HAP-1 (cell line): ENCODE measurements around the gene JARID2.

ENCODE experiments used
- DNase-seq, 2 experiments: peaks; one replicate each; pipeline ENCODE4 v3.0.0-alpha.2; 2016 to 2020; ENCODE audit warnings: low spot score in 2 of 2
- H3K27me3 ChIP-seq: fragments of 250-450 bp; sonication (Bioruptor Pico); 2 replicates; pipeline ENCODE4 v1.5.1; 2020; ENCODE audit warnings: low read depth, mild to moderate bottlenecking, moderate library complexity
- H3K36me3 ChIP-seq: fragments of 250-450 bp; sonication (Bioruptor Pico); replicated peaks from 2 replicates; pipeline ENCODE4 v1.5.1; 2020; ENCODE audit warnings: mild to moderate bottlenecking
- H3K4me1 ChIP-seq: fragments of 250-450 bp; sonication (Bioruptor Pico); 2 replicates; pipeline ENCODE4 v1.5.1; 2020; ENCODE audit warnings: mild to moderate bottlenecking
- H3K4me3 ChIP-seq: fragments of 250-450 bp; sonication (Bioruptor Pico); 2 replicates; pipeline ENCODE4 v1.5.1; 2020; ENCODE audit warnings: mild to moderate bottlenecking, moderate library complexity
- H3K9me3 ChIP-seq: fragments of 250-450 bp; sonication (Bioruptor Pico); 2 replicates; pipeline ENCODE4 v1.5.1; 2020; ENCODE audit warnings: mild to moderate bottlenecking, moderate library complexity
- in situ Hi-C: fragments of 300-500 bp; cut with MboI; formaldehyde crosslinking; loops from 3 replicates; pipeline ENCODE4 v1.14.3; 2020; ENCODE audit warnings: low sequenced_read_pairs, inconsistent platforms, mixed read lengths

JARID2 gene

GRCh38 chr6:15382712-15383111, 136.8 kb downstream of the JARID2 start:
- Histone ChIP-seq H3K4me1 (peaks cover 8% of the 10 kb centered on the region), H3K36me3 (no peaks in the 10 kb centered on the region), H3K27me3 (no peaks in the 10 kb centered on the region), H3K4me3 (no peak overlapping the region), H3K9me3 (no peaks in the 10 kb centered on the region)
- in situ Hi-C loops: loop anchor here (10.0 kb wide), 1 partner anchor 1168 kb away; no protein-coding TSS in a partner anchor
- DNase-seq: no peak

- peak; percentile 70 to 89 for DNase-seq
- Histone ChIP-seq H3K4me3 (no peak overlapping the region), H3K4me1 (peaks cover 8% of the 10 kb centered on the region), H3K9me3 (no peaks in the 10 kb centered on the region), H3K36me3 (no peaks in the 10 kb centered on the region), H3K27me3 (no peaks in the 10 kb centered on the region)
- in situ Hi-C loops: loop anchor here (10.0 kb wide), 1 partner anchor 1170 kb away; no protein-coding TSS in a partner anchor
These were observed 139.0 kb downstream of the JARID2 start for GRCh38 chr6:15384901-15385300.

- in situ Hi-C loops: loop anchor here (10.0 kb wide), 1 partner anchor 1171 kb away; no protein-coding TSS in a partner anchor
- peaks cover 8% of the 10 kb centered on the region for H3K4me1 ChIP-seq
- DNase-seq: no peak
- H3K36me3 ChIP-seq: no peaks in the 10 kb centered on the region
- H3K9me3 ChIP-seq: no peaks in the 10 kb centered on the region
- no peak overlapping the region for H3K4me3 ChIP-seq
- H3K27me3 ChIP-seq: no peaks in the 10 kb centered on the region
These were observed 139.7 kb downstream of the JARID2 start for GRCh38 chr6:15385521-15385920.

GRCh38 chr6:15386110-15386755, 140.4 kb downstream of the JARID2 start:
- no peak overlapping the region for H3K4me3 ChIP-seq
- no peaks in the 10 kb centered on the region for H3K27me3 ChIP-seq
- no peak for DNase-seq
- no peaks in the 10 kb centered on the region for H3K9me3 ChIP-seq
- in situ Hi-C loops: loop anchor here (10.0 kb wide), 1 partner anchor 1171 kb away; no protein-coding TSS in a partner anchor
- peaks cover 8% of the 10 kb centered on the region for H3K4me1 ChIP-seq
- no peaks in the 10 kb centered on the region for H3K36me3 ChIP-seq

- peaks cover 8% of the 10 kb centered on the region for H3K4me1 ChIP-seq
- no peak for DNase-seq
- in situ Hi-C loops: loop anchor here (10.0 kb wide), 1 partner anchor 1172 kb away; no protein-coding TSS in a partner anchor
These were observed 140.9 kb downstream of the JARID2 start for GRCh38 chr6:15386756-15387112.

GRCh38 chr6:15387118-15387517, 141.2 kb downstream of the JARID2 start:
- Histone ChIP-seq H3K4me1 (peaks cover 8% of the 10 kb centered on the region), H3K36me3 (no peaks in the 10 kb centered on the region), H3K9me3 (no peaks in the 10 kb centered on the region), H3K4me3 (no peak overlapping the region), H3K27me3 (no peaks in the 10 kb centered on the region)
- in situ Hi-C loops: loop anchor here (10.0 kb wide), 1 partner anchor 1172 kb away; no protein-coding TSS in a partner anchor
- no peak for DNase-seq

More at GRCh38 chr6:15386756-15387112, 140.9 kb downstream of the JARID2 start:
- Histone ChIP-seq H3K27me3 (no peaks in the 10 kb centered on the region), H3K4me3 (no peak overlapping the region), H3K36me3 (no peaks in the 10 kb centered on the region), H3K9me3 (no peaks in the 10 kb centered on the region)

- no peaks in the 10 kb centered on the region for H3K27me3 ChIP-seq
- H3K36me3 ChIP-seq: no peaks in the 10 kb centered on the region
- in situ Hi-C loops: loop anchor here (10.0 kb wide), 1 partner anchor 1174 kb away; no protein-coding TSS in a partner anchor
- H3K4me1 ChIP-seq: peaks cover 8% of the 10 kb centered on the region
- DNase-seq: no peak
- H3K4me3 ChIP-seq: no peak overlapping the region
- no peaks in the 10 kb centered on the region; the same call in 1 of the 2 replicates for H3K9me3 ChIP-seq
These were observed 143.4 kb downstream of the JARID2 start for GRCh38 chr6:15389084-15389764.

- peaks cover 2% of the 10 kb centered on the region; the same call in 1 of the 2 replicates for H3K4me1 ChIP-seq
- in situ Hi-C loops: loop anchor here (10.0 kb wide), 1 partner anchor 1175 kb away; no protein-coding TSS in a partner anchor
- H3K27me3 ChIP-seq: no peaks in the 10 kb centered on the region
- peak; percentile 57 to 68 for DNase-seq
- no peaks in the 10 kb centered on the region; the same call in 1 of the 2 replicates for H3K9me3 ChIP-seq
- no peaks in the 10 kb centered on the region for H3K36me3 ChIP-seq
- H3K4me3 ChIP-seq: no peak overlapping the region
These were observed 144.2 kb downstream of the JARID2 start for GRCh38 chr6:15389765-15390723.

GRCh38 chr6:15391500-15391899, 145.6 kb downstream of the JARID2 start:
- H3K36me3 ChIP-seq: no peaks in the 10 kb centered on the region
- H3K4me1 ChIP-seq: no peaks in the 10 kb centered on the region; the same call in 1 of the 2 replicates
- in situ Hi-C loops: no loop called here
- no peaks in the 10 kb centered on the region for H3K27me3 ChIP-seq
- no peak for DNase-seq
- no peaks in the 10 kb centered on the region; the same call in 1 of the 2 replicates for H3K9me3 ChIP-seq
- no peak overlapping the region for H3K4me3 ChIP-seq

- Histone ChIP-seq H3K36me3 (no peaks in the 10 kb centered on the region), H3K4me1 (no peaks in the 10 kb centered on the region; the same call in 1 of the 2 replicates), H3K9me3 (no peaks in the 10 kb centered on the region; the same call in 1 of the 2 replicates), H3K4me3 (no peak overlapping the region), H3K27me3 (no peaks in the 10 kb centered on the region)
- no peak for DNase-seq
- in situ Hi-C loops: no loop called here
These were observed 146.3 kb downstream of the JARID2 start for GRCh38 chr6:15392182-15392581.

GRCh38 chr6:15393605-15394004, 147.7 kb downstream of the JARID2 start:
- no peaks in the 10 kb centered on the region; the same call in 1 of the 2 replicates for H3K9me3 ChIP-seq
- no peaks in the 10 kb centered on the region for H3K36me3 ChIP-seq
- no peak for DNase-seq
- no peaks in the 10 kb centered on the region; the same call in 1 of the 2 replicates for H3K4me1 ChIP-seq
- no peaks in the 10 kb centered on the region for H3K27me3 ChIP-seq
- in situ Hi-C loops: no loop called here
- no peak overlapping the region for H3K4me3 ChIP-seq

GRCh38 chr6:15395087-15395486, 149.2 kb downstream of the JARID2 start:
- H3K36me3 ChIP-seq: no peaks in the 10 kb centered on the region
- H3K9me3 ChIP-seq: no peaks in the 10 kb centered on the region; the same call in 1 of the 2 replicates
- DNase-seq: no peak
- no peak overlapping the region for H3K4me3 ChIP-seq
- H3K4me1 ChIP-seq: peaks cover 5% of the 10 kb centered on the region
- no peaks in the 10 kb centered on the region for H3K27me3 ChIP-seq
- in situ Hi-C loops: no loop called here

- Histone ChIP-seq H3K36me3 (no peaks in the 10 kb centered on the region), H3K9me3 (no peaks in the 10 kb centered on the region; the same call in 1 of the 2 replicates), H3K27me3 (no peaks in the 10 kb centered on the region), H3K4me1 (peaks cover 14% of the 10 kb centered on the region), H3K4me3 (no peak overlapping the region)
- DNase-seq: no peak
- in situ Hi-C loops: no loop called here
These were observed 150.9 kb downstream of the JARID2 start for GRCh38 chr6:15396808-15397207.
